HG02970 (cell line): ENCODE results near the gene CCNL2.
A peak's percentile ranks its signal among the peaks of the same experiment; 100 is the strongest.

Experiments used
- ATAC-seq: cut with Tn5 transposase; IDR thresholded peaks from one replicate; pipeline ENCODE4 v1.9.1; 2021; ENCODE audit warnings: mild to moderate bottlenecking, moderate library complexity, moderate number of reproducible peaks; ENCODE audit not compliant: unreplicated experiment, low FRiP score

CCNL2 gene

GRCh38 chr1:1359664-1360468 is 39.3 kb downstream of the CCNL2 start:
- no peak for ATAC-seq

- ATAC-seq, result no peak
Measured at GRCh38 chr1:1359308-1359663, 39.8 kb downstream of the CCNL2 start.

- ATAC-seq, result no peak
Measured at GRCh38 chr1:1358433-1359271, 40.5 kb downstream of the CCNL2 start, which contains the start of gene MXRA8. TSS of gene MXRA8 (minus strand) at chr1:1358555. CDS start at chr1:1358504, 51 bp downstream.

GRCh38 chr1:1357871-1358432 is 41.2 kb downstream of the CCNL2 start:
- no peak for ATAC-seq

- no peak for ATAC-seq
Measured at GRCh38 chr1:1356796-1357401, 42.2 kb downstream of the CCNL2 start.

- ATAC-seq, result no peak
Measured at GRCh38 chr1:1356166-1356795, 42.9 kb downstream of the CCNL2 start.

- no peak for ATAC-seq
Measured at GRCh38 chr1:1355416-1355815, 43.7 kb downstream of the CCNL2 start.

GRCh38 chr1:1354271-1355247 is 44.6 kb downstream of the CCNL2 start:
- no peak for ATAC-seq

GRCh38 chr1:1353389-1354151 is 45.6 kb downstream of the CCNL2 start:
- ATAC-seq, result no peak

- ATAC-seq, result no peak
Measured at GRCh38 chr1:1352786-1353388, 46.2 kb downstream of the CCNL2 start.

GRCh38 chr1:1351511-1352427 is 47.4 kb downstream of the CCNL2 start:
- ATAC-seq, result no peak

GRCh38 chr1:1349256-1350012 is 49.7 kb downstream of the CCNL2 start, which contains the start of gene DVL1:
TSS of gene DVL1 (minus strand) at chr1:1349418. CDS start at chr1:1349065, 353 bp downstream.
- peak; percentile 67 for ATAC-seq

- ATAC-seq, result peak; percentile 34
Measured at GRCh38 chr1:1348420-1349255, 50.5 kb downstream of the CCNL2 start.

GRCh38 chr1:1347663-1348419 is 51.3 kb downstream of the CCNL2 start:
- ATAC-seq, result no peak
